HG03469 (cell line): ENCODE measurements around the gene PDZD2.
"Not testable (repeated sequence)": the region's sequence is repeated elsewhere in the genome, so short reads cannot be mapped to it uniquely, and the experiment has no call there.

Experiments used
- ATAC-seq: cut with Tn5 transposase; IDR thresholded peaks from one replicate; pipeline ENCODE4 v1.9.1; 2021; ENCODE audit warnings: mild to moderate bottlenecking, moderate library complexity, moderate number of reproducible peaks; ENCODE audit not compliant: unreplicated experiment

PDZD2 gene

DNA sequence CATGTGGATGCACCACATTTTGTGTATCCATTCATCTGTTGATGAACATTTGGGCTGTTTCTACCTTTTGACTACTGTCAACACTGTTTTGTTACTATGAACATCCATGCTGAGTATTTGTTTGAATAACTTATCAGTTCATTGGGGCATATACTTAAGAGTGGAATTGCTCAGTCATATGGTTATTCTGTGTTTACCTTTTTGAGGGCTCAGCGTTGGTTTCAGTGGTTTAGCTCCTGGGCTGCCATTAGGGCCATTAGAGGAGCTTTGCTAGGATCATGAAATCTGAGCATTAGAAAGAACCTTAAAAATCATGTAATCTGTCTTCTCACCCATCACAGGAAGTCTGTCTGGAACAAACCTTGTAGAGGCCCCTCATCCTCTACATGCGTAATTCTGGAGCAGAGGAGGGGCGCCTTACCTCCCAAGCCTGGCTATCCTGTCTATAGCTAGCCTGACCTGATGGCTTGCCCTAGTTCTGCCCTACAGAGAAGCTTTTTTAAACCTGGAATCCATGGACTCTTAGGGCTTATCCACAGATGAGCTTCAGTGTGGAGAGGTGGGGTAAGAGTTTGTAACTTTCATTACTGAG lies 92.9 kb downstream of the PDZD2 start:
- no peak for ATAC-seq

DNA sequence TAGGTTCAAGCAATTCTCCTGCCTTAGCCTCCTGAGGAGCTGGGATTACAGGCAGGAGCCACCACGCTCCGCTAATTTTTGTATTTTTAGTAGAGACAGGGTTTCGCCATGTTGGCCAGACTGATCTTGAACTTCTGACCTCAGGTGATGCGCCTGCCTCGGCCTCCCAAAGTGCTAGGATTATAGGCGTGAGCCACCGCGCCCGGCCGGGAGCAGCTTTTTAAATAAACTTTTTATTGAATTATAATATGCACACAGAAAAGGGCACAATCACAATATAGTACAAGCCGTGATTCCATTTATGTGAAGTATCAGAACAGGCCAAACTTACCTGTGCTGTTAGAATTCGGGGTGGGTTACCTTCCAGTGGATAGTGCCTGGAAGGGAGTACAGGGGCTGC lies 93.9 kb downstream of the PDZD2 start:
- ATAC-seq, result not testable (repeated sequence)

DNA sequence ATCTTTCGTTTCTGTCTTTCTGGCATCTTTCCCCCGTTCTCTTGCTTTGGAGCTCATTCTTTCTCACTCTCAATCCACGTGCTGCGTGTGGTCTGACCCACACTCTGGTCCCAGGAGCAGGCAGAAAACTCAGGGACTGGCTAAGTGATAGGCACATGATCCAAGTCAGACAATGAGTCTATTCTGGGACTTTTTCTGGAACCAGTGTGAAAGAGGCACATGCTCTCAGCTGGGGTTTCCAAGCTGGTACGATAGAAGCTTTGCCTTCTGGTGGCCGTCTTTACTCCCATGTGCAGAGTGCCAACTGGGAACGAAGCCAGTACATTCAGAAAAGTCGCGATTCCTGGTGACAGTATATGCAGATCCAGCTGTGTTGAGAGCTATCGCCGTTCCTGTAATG lies 94.4 kb downstream of the PDZD2 start:
- ATAC-seq, result no peak

DNA sequence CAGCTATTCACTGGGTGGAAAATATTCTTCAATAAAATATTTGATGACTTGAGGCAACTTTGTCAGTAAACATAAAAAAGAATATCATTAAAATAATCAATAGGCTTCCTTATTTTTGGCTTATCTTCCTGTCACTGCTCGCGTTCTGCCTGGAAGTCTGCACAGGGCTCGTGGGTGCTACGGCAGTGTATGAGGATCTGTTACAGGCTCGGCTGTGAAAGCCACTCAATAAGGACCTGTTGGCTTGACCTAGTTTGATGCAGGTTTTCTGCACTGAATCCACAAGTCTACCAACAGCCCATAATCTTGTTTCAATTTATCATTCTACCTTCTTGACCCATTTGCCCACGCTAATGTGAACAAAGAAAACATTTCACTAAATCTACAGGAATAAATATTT lies 97.2 kb downstream of the PDZD2 start:
- ATAC-seq, result no peak

DNA sequence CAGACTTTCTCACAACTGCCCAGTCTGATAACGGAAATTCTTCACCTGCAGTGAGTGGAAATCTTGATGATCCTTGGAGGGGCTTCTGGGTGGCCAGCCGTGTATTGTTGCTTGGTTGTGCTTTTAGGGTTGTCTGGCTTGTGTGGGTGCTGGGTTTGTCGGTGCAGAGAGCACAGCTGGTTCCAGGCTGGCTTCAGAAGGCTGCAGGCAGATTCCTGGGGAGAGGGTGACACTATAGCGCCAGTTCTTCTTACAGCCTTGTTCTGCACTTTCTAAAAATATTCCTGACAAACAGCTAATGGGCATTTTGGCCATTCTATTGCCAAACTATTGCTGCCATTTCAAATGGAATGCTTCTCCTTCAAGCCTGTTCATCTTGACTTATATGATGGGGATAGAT lies 99.3 kb downstream of the PDZD2 start:
- ATAC-seq, result no peak

DNA sequence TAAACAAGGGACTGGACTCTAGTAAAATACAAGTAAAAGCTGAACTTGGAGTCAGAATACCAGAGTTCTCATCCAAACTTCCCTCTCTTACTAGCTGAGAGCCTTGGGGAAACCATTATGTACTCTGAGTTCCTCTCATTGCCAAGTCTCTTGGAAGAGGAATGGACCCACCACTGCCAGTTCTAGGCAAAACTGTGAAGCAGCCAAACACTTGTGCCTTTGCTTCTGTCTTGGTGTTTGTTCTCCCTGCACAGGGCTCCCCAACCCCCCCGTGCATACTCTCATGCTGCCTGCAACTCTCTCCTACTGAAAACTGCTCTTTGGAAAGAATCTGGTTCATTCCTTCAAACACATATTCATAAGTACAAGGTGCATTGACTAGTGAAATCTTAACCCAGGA lies 102.6 kb downstream of the PDZD2 start:
- no peak for ATAC-seq

DNA sequence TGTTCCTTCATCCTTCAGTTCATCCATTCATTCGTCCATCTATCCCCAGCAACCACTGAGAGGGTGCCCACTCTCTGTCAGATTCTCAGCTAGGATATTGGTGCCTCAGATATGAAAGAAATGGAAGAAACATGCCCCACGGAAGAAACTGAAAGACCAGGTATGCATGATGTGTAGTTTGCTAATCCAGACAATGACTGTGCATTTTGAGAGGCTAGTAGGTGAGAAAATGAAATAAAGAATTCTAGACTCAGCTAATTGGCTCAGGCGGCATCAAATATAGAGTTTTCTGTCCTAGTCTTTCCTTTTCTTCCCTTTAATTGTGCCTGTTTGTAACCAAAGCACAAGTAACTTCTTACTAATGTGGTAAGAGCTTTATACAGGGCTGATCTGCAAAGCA lies 104.7 kb downstream of the PDZD2 start:
- ATAC-seq, result no peak

DNA sequence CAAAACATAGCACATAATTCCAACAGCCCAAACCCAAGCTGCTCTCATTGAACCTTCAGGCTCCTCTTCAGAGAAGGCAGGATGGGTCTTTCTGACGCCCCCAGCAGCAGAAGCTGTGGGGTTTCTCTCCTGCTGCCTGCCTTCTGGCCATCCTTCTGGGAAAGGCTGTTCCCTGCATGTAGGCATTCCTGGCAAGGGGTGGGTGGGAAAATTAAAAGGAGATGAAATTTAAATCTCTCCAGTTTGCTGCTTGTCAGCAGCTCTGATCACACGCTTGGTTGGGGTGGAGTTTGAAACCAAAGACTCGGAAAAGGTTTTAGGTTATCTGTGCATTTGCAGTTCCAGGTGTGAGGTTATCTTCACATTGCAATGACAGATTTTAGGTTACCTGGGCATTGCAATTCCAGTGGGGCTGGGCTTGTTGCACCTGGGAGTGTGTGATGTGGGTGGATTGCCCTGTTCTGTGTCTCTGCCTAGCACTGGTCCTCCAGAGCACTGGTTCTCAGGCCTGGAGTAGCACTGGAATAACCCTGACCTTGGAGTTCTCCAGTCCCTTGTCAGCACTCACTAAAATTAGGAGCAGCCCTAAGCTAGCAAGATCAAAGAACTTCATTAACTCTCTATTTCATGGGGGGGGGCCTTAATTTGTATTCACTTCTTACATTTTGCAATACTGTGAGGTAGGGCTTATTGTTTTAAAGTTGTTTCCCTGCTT lies 109.7 kb downstream of the PDZD2 start:
- ATAC-seq, result no peak

DNA sequence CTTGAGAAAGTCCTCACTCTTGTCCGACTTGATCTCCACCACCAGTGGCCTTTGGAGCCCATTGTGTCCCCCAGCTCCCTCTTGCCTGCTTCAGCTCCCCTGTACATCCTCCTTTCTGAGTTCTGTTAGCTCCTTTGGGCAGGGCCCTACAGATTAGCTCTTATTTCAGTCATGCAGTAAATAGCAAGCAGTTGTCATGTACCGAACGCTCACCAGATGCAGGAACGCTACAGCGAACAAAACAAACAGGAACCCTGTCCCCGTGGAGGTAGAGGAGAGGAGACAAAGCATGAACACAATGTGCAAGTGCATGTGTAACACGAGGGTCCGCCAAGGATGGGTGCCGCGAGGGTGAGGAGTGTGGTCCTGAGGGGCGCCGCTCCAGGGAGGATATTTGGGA lies 111.3 kb downstream of the PDZD2 start:
- ATAC-seq, result no peak

DNA sequence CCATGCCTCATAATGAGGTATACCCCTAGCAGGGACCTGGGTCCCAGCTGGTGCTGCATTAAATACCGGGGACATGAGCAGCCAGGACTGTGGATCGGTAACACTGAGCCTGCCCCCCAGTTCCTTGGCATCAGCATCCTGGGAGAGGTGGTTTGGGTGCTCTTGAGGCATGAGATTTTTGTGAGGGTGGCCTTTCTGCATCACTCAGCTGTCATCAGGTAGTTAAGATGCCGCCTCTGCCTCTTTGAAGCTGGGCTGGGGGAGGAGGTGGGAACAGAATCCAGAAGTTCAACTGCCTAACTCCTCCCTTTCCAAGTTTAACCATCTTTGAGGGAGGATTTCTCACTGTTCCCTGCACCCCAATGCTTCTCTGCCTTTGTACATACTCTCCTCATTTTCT lies 112.7 kb downstream of the PDZD2 start:
- ATAC-seq, result no peak

DNA sequence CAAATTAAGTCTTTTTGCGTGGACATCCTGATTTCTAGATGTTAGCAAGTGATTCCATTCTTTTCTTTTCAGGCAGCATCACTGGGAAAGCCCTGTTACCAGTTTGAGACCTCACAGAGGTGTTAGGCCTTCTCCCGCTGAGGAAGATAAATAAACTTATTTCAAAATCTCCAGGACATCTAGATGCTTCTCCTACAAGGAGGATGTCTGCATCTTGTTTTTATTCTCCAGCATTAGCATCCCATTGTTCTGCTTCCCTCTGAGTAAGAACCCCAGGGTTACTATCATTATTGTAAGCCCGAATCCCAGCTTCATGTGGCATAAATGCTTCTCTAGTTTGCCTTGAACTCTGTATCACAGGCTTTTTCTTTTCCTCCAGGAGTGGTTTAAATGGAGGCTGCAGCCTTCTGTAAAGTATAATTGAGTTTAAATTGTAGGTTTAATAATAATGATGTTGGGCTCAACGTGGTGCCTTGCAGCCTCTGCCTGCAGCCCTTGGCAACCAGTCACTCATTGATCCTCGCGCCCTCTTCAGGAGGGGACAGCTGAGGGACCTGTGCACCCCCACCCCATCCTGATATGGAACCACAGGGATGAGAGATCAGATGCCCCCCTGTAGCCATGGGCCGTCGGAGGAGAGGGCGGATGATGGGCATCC lies 114.9 kb downstream of the PDZD2 start:
- ATAC-seq, result no peak

DNA sequence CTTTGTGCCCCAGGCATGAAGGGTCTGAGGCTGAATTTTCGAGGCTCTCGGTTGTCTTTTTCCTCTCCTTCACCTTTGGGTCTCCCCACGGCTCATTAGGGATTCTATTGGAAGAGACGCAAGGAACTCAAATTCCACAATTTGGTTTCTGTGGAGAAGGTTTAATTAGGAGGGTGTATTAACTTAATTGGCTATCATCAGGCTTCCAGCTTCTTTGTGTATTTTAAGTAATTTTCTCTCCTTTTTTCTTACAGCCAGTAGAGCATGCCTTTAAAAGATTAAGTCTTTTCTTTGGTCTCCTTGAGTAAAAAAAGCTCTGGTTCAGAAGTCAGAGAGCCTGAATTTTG lies 115.4 kb downstream of the PDZD2 start:
- ATAC-seq, result no peak

DNA sequence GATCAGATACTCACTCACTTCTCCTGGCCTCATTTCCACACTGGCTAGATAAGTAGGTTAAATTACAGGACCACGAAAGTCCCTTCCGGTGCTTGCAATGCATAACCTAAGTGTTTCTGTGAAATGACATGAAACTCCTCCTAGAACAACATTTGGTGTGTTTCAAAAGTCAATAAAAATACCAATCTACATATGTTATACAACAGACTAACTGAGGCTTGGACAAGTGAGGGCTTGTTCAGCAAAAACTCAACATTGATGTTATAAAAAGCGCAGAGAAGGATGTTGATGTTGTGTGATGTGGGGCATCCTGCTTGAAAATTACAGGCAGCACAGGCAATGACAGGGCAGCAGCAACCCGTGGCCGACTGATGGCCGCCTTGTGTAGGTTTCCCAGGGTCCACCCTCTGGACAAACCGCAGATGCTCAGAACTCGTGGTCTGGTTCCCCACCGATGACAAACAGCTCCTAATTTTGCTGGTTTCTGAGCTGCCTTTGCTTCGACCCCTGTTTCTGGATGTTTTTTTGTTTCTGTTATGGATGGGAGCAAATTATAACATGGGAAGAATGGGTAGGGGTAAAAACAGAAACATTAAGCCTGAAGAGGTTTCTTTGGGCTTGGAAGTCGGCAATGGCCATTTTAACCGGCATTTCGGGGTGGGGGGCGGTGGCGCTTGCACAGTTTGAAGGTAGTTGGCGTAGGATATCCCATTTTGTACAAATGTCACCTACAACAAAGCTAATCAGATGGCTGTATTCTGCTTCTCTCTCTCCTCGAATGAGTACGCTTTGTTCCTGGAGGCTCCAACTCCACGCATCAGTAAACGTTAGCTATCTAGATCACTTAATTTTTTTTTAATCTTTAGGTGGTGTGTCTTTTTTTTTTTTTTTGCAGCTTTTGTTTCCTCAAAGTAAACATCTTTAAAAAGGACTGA lies 116.1 kb downstream of the PDZD2 start:
- ATAC-seq, result no peak

DNA sequence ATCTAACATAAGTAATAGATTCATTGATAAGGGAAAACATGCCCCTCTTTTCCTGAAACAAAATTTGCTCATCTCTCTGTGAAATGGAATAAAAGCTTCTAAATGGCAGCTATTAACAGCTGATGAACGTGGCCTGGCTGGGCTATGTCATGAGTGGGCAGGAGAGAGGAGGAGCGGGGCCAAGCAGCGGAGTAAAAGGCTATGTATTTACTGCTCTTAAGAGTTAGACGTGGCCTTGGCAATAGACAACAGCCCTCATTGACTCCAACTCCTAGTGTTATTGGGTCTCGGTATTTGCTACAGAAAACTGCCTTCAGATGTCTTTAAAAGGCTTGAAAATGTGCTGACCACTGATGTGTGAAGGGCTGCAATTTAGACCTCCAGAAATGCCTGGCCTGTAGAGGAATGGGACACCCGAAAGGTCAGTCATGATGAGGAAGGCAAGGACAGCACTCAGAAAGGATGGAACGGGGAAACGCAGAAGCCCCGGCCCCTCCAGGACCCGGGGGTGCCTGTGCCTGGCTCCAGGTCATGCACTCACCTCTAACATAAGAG lies 116.8 kb downstream of the PDZD2 start:
- no peak for ATAC-seq

DNA sequence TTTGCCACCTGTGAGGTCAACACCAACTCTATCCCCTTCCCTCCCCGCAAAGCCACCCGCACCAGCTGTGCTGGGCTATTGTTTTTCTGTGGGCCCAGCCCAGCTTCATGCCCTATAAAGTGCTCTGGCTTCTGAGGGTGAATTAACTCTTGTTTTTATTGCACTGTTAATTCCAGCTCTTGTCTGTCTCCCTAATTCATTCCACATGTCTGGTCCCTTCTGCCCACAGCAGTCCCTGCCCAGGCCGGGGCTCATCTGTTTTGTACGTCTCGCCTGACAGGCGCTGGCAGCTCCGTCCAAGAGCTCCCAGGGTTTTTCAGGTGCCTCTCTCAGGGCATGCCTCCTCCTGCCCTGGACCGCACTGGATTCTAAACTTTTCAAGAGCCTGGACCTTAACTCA lies 118.9 kb downstream of the PDZD2 start:
- ATAC-seq, result no peak

DNA sequence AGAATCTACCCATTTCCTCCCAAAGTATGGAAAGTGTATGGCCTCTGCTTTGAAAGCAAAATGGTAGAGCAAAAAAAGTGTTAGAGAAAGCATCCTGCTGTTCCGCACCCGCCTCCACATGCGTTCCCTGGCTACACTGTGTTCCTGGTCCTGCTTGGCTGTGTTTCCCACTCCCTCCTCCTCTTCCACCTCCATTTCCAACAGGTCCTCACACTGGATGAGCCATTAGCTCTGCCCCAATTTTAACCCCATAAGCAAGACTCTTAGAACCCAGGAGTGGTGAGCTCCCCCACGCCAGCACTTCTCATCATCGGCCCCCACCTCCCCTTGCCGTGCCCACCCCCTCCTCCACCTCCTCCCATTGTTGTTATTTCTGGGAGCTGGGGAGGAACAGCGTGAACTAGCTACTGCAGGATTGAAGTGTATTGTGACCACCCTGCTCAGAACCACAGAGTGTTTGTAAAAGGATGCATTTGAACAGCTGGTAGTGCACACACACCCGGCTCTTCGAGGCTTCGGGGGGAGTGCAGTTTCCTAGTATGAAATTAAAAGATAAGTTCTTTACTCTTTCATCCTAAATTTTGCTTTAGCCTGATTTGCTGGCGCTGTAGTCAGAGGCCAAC lies 120.0 kb downstream of the PDZD2 start:
- no peak for ATAC-seq

DNA sequence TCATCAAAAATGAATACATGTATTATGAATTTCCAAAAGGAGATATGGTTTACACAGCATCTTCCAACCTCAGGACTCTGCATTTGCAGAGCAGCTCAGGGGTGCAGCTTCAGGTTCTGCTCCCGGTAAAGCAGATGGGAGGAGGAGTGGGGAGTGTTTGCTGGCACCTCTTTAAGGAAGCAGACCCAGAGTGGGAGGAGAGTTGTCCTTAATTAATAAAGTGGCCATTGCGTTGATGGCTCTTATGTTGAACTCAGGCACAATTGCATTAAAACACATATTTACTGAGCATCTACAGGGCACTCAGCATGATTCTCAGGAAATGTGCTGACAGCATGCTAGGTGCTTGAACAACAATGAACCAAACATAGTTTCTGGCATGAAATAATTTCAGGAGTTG lies 121.0 kb downstream of the PDZD2 start:
- ATAC-seq, result no peak

DNA sequence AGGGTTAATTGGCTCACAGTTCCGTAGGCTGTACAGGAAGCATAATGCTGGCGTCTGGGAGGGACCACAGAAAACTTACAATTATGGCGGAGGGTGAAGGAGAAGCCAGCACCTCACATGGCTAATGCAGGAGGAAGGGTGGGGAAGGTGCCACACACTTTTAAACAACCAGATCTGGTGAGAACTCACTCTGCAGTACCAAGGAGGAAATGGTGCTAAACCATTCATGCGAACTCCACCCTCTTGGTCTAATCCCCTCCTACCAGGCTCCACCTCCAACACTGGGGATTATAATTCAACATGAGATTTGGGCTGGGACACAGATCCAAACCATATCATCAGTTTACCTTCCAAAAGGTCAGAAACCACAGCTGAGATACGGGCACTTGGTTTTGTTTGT lies 122.9 kb downstream of the PDZD2 start:
- no peak for ATAC-seq

DNA sequence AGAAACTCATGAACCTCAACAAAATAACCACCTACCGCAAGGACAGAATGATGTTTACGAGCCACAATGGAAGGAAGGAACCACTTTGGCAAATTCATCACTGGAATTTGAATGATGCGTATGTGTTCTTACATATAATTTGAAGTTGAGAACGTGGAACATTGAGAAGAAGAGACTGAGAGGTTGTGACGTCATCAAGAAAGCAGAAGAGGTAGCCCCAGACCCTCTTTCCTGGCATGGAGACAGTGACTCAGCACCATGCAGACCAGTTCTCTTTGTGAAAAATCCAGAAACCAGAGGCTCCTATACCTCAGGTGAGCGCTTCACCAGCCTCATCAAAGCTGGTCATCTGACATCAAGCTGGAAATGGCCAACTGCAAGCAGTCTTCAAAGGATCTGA lies 124.5 kb downstream of the PDZD2 start:
- no peak for ATAC-seq

DNA sequence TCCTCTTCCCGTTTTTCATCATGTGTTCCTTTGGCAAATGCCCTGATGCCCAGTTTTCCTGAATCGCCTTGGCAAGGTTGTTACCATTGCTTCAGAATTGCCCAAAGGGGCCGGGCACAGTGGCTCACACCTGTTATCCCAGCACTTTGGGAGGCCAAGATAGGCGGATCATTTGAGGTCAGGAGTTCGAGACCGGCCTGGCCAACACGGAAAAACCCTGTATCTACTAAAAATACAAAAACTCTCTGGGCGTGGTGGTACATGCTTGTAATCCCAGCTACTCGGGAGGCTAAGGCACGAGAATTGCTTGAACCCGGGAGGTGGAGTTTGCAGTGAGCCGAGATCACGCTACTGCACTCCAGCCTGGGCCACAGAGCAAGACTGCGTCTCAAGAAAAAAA lies 125.8 kb downstream of the PDZD2 start:
- ATAC-seq, result not testable (repeated sequence)
